ENCODE results near the gene KRT79.
"Not testable (repeated sequence)": the region's sequence is repeated elsewhere in the genome, so short reads cannot be mapped to it uniquely, and the experiment has no call there.

The KRT79 gene

GRCh38 chr12:52833922-52834726, at the start of gene KRT79:
Gene KRT79, minus strand, starts transcription at chr12:52834311. Its CDS starts 51 bp downstream, at chr12:52834260.
- no peak for DNase-seq (ENCODE audit: low spot score)

GRCh38 chr12:52880499-52880898, 46.4 kb upstream of the KRT79 start:
- not testable (repeated sequence) for DNase-seq (ENCODE audit: low spot score)

GRCh38 chr12:52879394-52880351, 45.6 kb upstream of the KRT79 start:
- DNase-seq (ENCODE audit: low spot score) = peak; percentile 60

- DNase-seq (ENCODE audit: low spot score) = no peak
Measured at GRCh38 chr12:52878507-52879393, 44.6 kb upstream of the KRT79 start.

GRCh38 chr12:52877242-52877641, 43.1 kb upstream of the KRT79 start:
- no peak for DNase-seq (ENCODE audit: low spot score)

- no peak for DNase-seq (ENCODE audit: low spot score)
Measured at GRCh38 chr12:52876372-52876771, 42.3 kb upstream of the KRT79 start.

GRCh38 chr12:52874573-52875435, 40.7 kb upstream of the KRT79 start:
- DNase-seq (ENCODE audit: low spot score) = no peak

- peak; percentile 55 for DNase-seq (ENCODE audit: low spot score)
Measured at GRCh38 chr12:52873832-52874572, 39.9 kb upstream of the KRT79 start.

GRCh38 chr12:52873513-52873831, 39.4 kb upstream of the KRT79 start:
- no peak for DNase-seq (ENCODE audit: low spot score)

- no peak for DNase-seq (ENCODE audit: low spot score)
Measured at GRCh38 chr12:52872644-52873389, 38.7 kb upstream of the KRT79 start.

- DNase-seq (ENCODE audit: low spot score) = peak; percentile 45
Measured at GRCh38 chr12:52871291-52872039, 37.4 kb upstream of the KRT79 start.

GRCh38 chr12:52870361-52871290, 36.5 kb upstream of the KRT79 start:
- DNase-seq (ENCODE audit: low spot score) = peak; percentile 64

GRCh38 chr12:52867642-52868041, 33.5 kb upstream of the KRT79 start:
- DNase-seq (ENCODE audit: low spot score) = peak; percentile 18

GRCh38 chr12:52867152-52867551, 33.0 kb upstream of the KRT79 start:
- no peak for DNase-seq (ENCODE audit: low spot score)

- no peak for DNase-seq (ENCODE audit: low spot score)
Measured at GRCh38 chr12:52865090-52865944, 31.2 kb upstream of the KRT79 start.

- no peak for DNase-seq (ENCODE audit: low spot score)
Measured at GRCh38 chr12:52862023-52862422, 27.9 kb upstream of the KRT79 start.

- DNase-seq (ENCODE audit: low spot score) = no peak
Measured at GRCh38 chr12:52861511-52861910, 27.4 kb upstream of the KRT79 start.

Data from CD4-positive, alpha-beta T cell treated with Interleukin-15 for 4 hours (primary cell).